Astrocyte (in vitro differentiated cells and primary cell): ENCODE data around the gene ANGPTL5.

Experiments used
- CTCF ChIP-seq: IDR thresholded peaks from 2 replicates; pipeline ENCODE4 v1.5.1; 2011; ENCODE audit warnings: low read depth, mild to moderate bottlenecking, inconsistent platforms, low read length, moderate library complexity; ENCODE audit not compliant: insufficient read depth
- EZH2 ChIP-seq: IDR thresholded peaks from 2 replicates; pipeline ENCODE4 v1.6.1; 2012; ENCODE audit warnings: mild to moderate bottlenecking, low read length, inconsistent platforms; ENCODE audit not compliant: insufficient read depth

DNA sequence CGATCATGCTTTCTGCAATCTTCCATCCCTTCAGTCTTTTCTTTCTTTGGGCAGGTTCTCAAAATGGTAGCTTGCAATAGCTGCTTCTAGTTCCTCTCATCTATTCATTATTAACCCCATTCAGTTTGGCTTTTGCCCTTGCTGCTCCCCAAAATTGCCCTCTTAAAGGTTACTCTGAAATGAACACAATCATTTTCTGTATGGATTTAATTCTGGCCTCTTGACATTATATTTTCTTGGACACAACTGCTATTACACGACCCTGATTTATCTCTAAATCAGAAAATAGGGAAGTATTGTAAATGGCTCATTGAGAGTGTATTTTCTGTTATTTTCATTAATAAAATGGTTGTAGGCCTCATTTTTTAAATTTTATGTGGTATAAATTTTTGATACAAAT lies at the start of gene ANGPTL5:
- TF ChIP-seq CTCF = no peak
- TF ChIP-seq EZH2 = no peak
